Fibroblast of lung (primary cell): ENCODE measurements around the gene HSPB9.

Experiments used
- CTCF ChIP-seq, 2 donors: IDR thresholded peaks in 1 of 2; conservative IDR thresholded peaks in 1 of 2; 1 replicate in 1 of 2; 2 replicates in 1 of 2; pipeline ENCODE4 v1.5.1; 2011 to 2012; ENCODE audit warnings: low read length in 2 of 2, control low read depth in 1 of 2, inconsistent platforms in 1 of 2, low read depth in 1 of 2, mild to moderate bottlenecking in 1 of 2
- EZH2 ChIP-seq: IDR thresholded peaks from 2 replicates; pipeline ENCODE4 v1.5.1; 2012; ENCODE audit warnings: low read length, control low read depth, mild to moderate bottlenecking; ENCODE audit errors: missing control alignments

GRCh38 chr17:42132941-42133340 is 10.3 kb downstream of the HSPB9 start:
- no peak for TF ChIP-seq CTCF (conservative IDR thresholded peaks at IDR 0.05 in 1 of 2, IDR thresholded peaks at IDR 0.05 in 1 of 2; ENCODE audit: low read depth in 1 of 2, low read length in 2 of 2)
- no peak for TF ChIP-seq EZH2
